ENCODE data around the gene SMYD4.
"Not testable (repeated sequence)": the region's sequence is repeated elsewhere in the genome, so short reads cannot be mapped to it uniquely, and the experiment has no call there.

DNA sequence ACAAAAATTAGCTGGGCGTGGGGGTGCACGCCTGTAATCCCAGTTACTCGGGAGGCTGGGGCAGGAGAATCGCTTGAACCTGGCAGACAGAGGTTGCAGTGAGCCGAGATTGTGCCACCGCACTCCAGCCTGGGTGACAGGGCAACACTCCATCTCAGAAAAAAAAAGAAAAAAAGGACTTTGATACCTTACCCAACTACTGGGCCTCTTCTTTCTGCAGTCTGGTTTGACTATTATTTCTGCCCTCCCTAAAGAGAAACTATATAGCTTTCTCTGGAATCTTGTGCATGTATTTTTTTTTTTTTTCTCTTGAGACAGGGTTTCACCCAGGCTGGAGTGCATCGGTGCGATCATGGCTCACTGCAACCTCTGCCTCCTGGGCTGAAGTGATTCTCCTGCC, 31.9 kb downstream of the SMYD4 start:
- not testable (repeated sequence) for TF ChIP-seq EZH2 (IDR thresholded peaks at IDR 0.05; ENCODE audit: low read length, unreplicated experiment); CTCF (conservative IDR thresholded peaks at IDR 0.05; ENCODE audit: low read depth, low read length); EZH2phosphoT487 (IDR thresholded peaks at IDR 0.05; ENCODE audit: borderline replicate concordance, low read length)

Data from PC-3 (cell line).